Fibroblast of pulmonary artery (primary cell): ENCODE measurements around the gene FHOD3.

Experiments
- DNase-seq: peaks from one replicate; pipeline ENCODE4 v3.0.0-alpha.2; 2010; ENCODE audit warnings: low read depth
- H3K4me3 ChIP-seq: replicated peaks from 2 replicates; pipeline ENCODE4 v1.5.1; 2011; ENCODE audit warnings: low read depth, mild to moderate bottlenecking, control low read depth, low read length, moderate library complexity
- TF ChIP-seq, protein P1 (sequence below): IDR thresholded peaks from 2 replicates; pipeline ENCODE4 v1.5.1; 2011; ENCODE audit warnings: mild to moderate bottlenecking, control low read depth, low read length, inconsistent platforms; ENCODE audit errors: missing control alignments

FHOD3 gene

DNA sequence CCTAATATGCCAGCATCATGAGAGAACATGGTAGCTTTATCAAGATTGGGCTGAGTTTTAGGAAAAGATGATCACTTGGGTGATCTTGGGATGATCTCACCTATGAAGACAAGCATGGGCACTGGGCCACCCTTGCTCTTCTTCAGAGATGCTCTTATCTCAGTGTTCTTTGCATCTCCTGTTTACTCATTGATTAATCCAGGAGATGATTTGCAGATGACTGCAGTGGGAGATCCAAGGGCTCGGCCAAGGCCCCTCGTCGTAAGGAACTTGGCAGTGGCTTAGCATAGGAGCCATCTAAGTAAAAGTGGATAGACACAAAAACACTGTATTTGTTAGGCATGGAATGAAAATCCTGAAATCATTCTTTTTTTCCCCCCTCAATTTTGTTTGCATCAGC, 228.4 kb downstream of the FHOD3 start:
- TF ChIP-seq, protein P1, sequence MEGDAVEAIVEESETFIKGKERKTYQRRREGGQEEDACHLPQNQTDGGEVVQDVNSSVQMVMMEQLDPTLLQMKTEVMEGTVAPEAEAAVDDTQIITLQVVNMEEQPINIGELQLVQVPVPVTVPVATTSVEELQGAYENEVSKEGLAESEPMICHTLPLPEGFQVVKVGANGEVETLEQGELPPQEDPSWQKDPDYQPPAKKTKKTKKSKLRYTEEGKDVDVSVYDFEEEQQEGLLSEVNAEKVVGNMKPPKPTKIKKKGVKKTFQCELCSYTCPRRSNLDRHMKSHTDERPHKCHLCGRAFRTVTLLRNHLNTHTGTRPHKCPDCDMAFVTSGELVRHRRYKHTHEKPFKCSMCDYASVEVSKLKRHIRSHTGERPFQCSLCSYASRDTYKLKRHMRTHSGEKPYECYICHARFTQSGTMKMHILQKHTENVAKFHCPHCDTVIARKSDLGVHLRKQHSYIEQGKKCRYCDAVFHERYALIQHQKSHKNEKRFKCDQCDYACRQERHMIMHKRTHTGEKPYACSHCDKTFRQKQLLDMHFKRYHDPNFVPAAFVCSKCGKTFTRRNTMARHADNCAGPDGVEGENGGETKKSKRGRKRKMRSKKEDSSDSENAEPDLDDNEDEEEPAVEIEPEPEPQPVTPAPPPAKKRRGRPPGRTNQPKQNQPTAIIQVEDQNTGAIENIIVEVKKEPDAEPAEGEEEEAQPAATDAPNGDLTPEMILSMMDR = no peak
- no peak for DNase-seq
- H3K4me3 ChIP-seq = no peak overlapping the region

DNA sequence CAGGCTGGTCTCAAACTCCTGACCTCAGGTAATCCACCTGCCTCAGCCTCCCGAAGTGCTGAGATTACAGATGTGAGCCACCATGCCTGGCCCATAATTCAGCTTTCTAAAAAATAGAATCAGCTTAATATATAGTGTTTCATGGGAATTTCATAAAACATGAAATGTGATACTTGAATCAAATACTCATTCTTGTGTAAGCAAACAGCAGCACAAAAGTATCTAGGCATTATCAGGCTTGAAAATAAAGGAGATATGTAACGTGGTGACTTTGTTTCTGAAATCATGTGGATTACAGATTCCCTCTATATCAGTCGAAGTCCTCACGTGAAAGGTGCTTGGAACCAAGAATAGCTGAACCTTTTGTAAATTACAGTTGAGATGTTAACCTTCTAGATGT, 229.1 kb downstream of the FHOD3 start:
- no peak for DNase-seq
- no peak overlapping the region for H3K4me3 ChIP-seq
- TF ChIP-seq, protein P1 = no peak

DNA sequence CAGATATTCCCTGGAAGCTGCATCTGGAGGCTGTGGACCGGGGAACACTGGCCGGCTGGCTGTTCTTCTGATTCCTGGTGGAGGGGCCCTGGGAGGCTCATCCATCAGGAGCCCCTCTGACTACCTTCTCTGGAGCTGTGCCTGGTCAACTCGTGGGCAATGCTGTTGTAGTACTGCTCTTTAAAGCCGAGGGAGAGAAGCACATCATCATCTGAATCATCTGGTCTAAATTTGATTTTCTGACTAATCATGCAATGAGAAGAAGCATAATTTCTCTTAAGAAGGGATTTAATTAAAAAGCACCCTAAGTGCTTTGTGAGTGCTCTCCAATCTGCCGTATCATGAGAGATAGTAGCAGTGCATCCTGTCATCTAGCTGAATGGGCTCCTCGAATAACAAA, 229.5 kb downstream of the FHOD3 start:
- TF ChIP-seq, protein P1 = no peak
- no peak overlapping the region for H3K4me3 ChIP-seq
- DNase-seq = no peak

DNA sequence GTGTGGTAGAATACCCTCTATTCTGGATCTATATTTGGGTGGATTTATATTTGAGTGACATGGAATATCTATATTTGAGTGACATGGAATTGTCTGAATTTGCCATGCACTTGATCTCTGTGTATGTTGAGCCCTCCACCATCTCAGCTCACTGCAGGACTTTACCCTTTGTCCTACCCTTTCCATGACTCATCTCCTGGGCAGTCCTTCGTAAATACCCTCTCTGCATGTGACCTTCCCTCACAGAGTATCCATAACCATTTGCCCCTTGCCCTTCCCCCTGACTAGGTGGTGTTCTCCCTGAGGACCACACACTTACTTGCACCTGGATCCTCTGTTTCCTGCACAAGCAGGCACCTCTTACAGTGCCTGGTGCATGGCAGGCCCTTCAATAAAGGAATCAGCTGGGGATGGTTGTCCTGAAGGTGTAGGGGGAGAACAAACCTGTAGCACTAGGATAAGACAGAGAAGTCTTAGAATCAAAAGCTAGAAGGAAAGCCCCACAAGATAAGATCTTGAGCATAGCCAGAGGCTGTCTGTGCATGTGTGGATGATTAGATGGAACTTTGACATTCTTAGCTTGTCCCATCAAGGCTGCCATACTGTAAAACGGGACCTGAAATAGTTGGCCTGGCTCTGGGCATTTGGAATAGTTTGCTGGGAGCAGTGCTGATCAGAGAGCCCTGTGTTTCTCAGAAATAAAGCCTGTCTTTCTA, 230.4 kb downstream of the FHOD3 start:
- no peak overlapping the region for H3K4me3 ChIP-seq
- TF ChIP-seq, protein P1 = no peak
- no peak for DNase-seq

DNA sequence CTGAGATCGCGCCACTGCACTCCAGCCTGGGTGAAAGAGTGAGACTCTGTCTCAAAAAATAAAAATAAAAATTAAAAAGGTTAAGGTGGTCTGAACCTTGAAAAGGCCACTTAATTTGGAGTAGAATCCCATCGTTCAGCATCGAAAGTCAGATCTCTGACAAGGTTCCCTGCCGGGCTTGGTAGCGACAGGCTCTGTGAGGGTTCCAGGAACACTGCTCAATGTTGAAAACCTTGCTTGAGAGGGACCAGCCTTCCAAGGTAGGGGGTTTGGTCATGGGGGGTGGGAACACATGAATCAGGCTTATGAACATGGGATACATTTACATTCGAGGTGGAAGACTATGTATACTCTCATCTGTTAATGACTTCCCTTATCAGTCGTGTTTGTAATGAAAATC, 232.2 kb downstream of the FHOD3 start:
- DNase-seq = no peak
- TF ChIP-seq, protein P1 = no peak
- no peak overlapping the region for H3K4me3 ChIP-seq

DNA sequence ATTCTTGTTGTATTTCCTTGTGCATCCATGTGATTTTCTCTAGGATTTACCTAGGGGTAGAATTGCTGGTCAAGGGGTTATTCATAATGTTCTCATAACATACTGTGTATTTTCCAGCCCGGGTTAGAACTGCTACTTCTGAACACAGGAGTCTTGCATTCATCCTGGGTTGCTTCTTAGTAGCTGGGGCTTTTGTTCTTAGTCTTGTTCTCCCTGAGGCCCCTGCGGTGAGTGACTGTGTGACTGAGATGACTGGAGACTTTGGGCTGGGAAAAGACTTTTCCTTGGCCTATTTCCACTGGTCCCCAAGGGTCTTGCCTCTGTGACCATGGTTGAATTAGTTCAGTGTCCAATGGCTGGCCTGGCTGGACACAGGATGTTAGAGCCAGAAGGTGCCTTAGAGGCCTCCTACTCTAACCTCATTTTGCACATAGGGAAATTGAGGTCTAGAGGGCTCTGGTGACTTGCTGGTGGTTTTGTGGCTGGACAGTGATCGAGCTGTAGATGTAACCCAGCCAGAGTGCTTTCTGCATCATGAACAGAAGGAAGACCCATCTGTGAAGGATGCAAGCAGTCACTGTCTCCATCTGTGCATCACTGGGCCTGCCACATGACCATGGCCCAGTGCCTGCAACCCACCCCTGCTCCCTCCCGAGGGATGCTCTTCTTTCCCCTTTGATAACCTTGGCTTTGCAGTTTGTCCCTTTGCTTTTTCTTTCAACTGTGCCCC, 233.3 kb downstream of the FHOD3 start:
- no peak for DNase-seq
- H3K4me3 ChIP-seq = no peak overlapping the region
- TF ChIP-seq, protein P1 = no peak

DNA sequence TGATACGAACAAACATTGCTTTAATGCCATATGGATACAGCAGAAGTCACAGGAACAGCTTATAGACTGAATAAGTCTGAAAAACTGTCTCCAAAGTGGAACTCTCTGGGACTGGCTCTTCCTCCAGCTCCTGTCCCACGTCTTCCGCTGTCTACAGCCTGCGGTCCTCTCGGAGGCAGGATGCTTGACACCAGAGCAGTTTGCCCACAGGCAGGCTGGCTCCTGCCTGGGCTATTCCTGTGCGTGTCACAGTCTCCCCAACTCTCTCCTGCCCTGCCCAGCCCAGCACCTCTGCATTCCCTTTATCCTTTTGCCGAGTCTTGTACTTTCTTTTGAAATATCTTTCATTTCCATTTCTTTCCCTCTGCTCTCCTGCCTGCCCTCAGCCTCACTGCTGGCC, 234.1 kb downstream of the FHOD3 start:
- DNase-seq = no peak
- TF ChIP-seq, protein P1 = no peak
- no peak overlapping the region for H3K4me3 ChIP-seq
